HG02884 (cell line): Measurements from ENCODE around the gene GRB10.

Experiments used
- ATAC-seq: cut with Tn5 transposase; IDR thresholded peaks from one replicate; pipeline ENCODE4 v1.9.1; 2021; ENCODE audit warnings: mild to moderate bottlenecking, moderate library complexity; ENCODE audit not compliant: unreplicated experiment

GRB10 gene

GRCh38 chr7:50696810-50697582 lies 85.7 kb downstream of the GRB10 start:
- no peak for ATAC-seq

GRCh38 chr7:50695026-50695425 lies 87.7 kb downstream of the GRB10 start:
- ATAC-seq: no peak

- no peak for ATAC-seq
Measured at GRCh38 chr7:50693455-50694130, 89.1 kb downstream of the GRB10 start.

GRCh38 chr7:50690541-50691011 lies 92.1 kb downstream of the GRB10 start:
- no peak for ATAC-seq

- no peak for ATAC-seq
Measured at GRCh38 chr7:50688226-50688590, 94.5 kb downstream of the GRB10 start.

- no peak for ATAC-seq
Measured at GRCh38 chr7:50687575-50688225, 95.0 kb downstream of the GRB10 start.

- no peak for ATAC-seq
Measured at GRCh38 chr7:50687096-50687495, 95.6 kb downstream of the GRB10 start.

GRCh38 chr7:50685135-50686065 lies 97.3 kb downstream of the GRB10 start:
- no peak for ATAC-seq

GRCh38 chr7:50684713-50685075 lies 98.0 kb downstream of the GRB10 start:
- no peak for ATAC-seq

- ATAC-seq: no peak
Measured at GRCh38 chr7:50684011-50684712, 98.5 kb downstream of the GRB10 start.

GRCh38 chr7:50682573-50682972 lies 100.1 kb downstream of the GRB10 start:
- no peak for ATAC-seq

GRCh38 chr7:50682079-50682478 lies 100.6 kb downstream of the GRB10 start:
- no peak for ATAC-seq

GRCh38 chr7:50681432-50682045 lies 101.2 kb downstream of the GRB10 start:
- ATAC-seq: no peak

- no peak for ATAC-seq
Measured at GRCh38 chr7:50679218-50680007, 103.3 kb downstream of the GRB10 start.

- ATAC-seq: no peak
Measured at GRCh38 chr7:50678586-50678985, 104.1 kb downstream of the GRB10 start.

GRCh38 chr7:50677638-50677996 lies 105.1 kb downstream of the GRB10 start:
- no peak for ATAC-seq

GRCh38 chr7:50676740-50677637 lies 105.7 kb downstream of the GRB10 start:
- no peak for ATAC-seq

- ATAC-seq: no peak
Measured at GRCh38 chr7:50676079-50676478, 106.6 kb downstream of the GRB10 start.
